Fibroblast of lung (primary cell): ENCODE data around the gene MRAS. TPM values are rescaled to one million over a fixed set of nuclear protein-coding genes. Genes with fewer than 3 reads are reported as not detected.
A peak's percentile ranks its signal among the peaks of the same experiment; 100 is the strongest.

Experiments
- DNase-seq, 2 donors: peaks; one replicate each; pipeline versions ENCODE4 v3.0.0 to v3.0.0-alpha.2; 2010; ENCODE audit warnings: low read depth in 2 of 2
- H2AFZ ChIP-seq: 2 replicates; pipeline ENCODE4 v1.5.1; 2012; ENCODE audit warnings: low read length, control low read depth, inconsistent platforms
- H3K27ac ChIP-seq: 2 replicates; pipeline ENCODE4 v1.5.1; 2011; ENCODE audit warnings: low read length, control low read depth; ENCODE audit not compliant: insufficient read depth
- H3K27me3 ChIP-seq: 2 replicates; pipeline ENCODE4 v1.5.1; 2011; ENCODE audit warnings: mild to moderate bottlenecking, low read length; ENCODE audit not compliant: control insufficient read depth, insufficient read depth
- H3K36me3 ChIP-seq: 2 replicates; pipeline ENCODE4 v1.5.1; 2011; ENCODE audit warnings: low read length; ENCODE audit not compliant: control insufficient read depth, insufficient read depth
- H3K4me1 ChIP-seq: 2 replicates; pipeline ENCODE4 v1.5.1; 2011; ENCODE audit warnings: low read length; ENCODE audit not compliant: control insufficient read depth, insufficient read depth; ENCODE audit errors: extremely low read depth
- H3K4me2 ChIP-seq: 2 replicates; pipeline ENCODE4 v1.5.1; 2011; ENCODE audit warnings: low read length, control low read depth; ENCODE audit not compliant: insufficient read depth; ENCODE audit errors: extremely low read depth
- H3K4me3 ChIP-seq, 4 experiments: fragments of 200-600 bp in 1 of 4; sonication (generic) in 1 of 4; replicated peaks in 1 of 4; 2 replicates each; pipeline ENCODE4 v1.5.1; 2011 to 2016; ENCODE audit warnings: low read length in 4 of 4, low read depth in 3 of 4, mild to moderate bottlenecking in 3 of 4, control low read depth in 2 of 4, inconsistent platforms in 1 of 4, mixed read lengths in 1 of 4; ENCODE audit not compliant: insufficient read depth in 1 of 4; ENCODE audit errors: control extremely low read depth in 1 of 4
- H3K79me2 ChIP-seq: 2 replicates; pipeline ENCODE4 v1.5.1; 2012; ENCODE audit warnings: mild to moderate bottlenecking, low read length, inconsistent platforms; ENCODE audit not compliant: control insufficient read depth, insufficient read depth
- H3K9ac ChIP-seq: 2 replicates; pipeline ENCODE4 v1.5.1; 2011; ENCODE audit warnings: mild to moderate bottlenecking, low read length, control low read depth; ENCODE audit not compliant: insufficient read depth
- H3K9me3 ChIP-seq: 2 replicates; pipeline ENCODE4 v1.5.1; 2012; ENCODE audit warnings: low read depth, low read length; ENCODE audit not compliant: control insufficient read depth, insufficient read depth
- H4K20me1 ChIP-seq: 2 replicates; pipeline ENCODE4 v1.5.1; 2011; ENCODE audit warnings: low read length; ENCODE audit not compliant: control insufficient read depth, insufficient read depth; ENCODE audit errors: extremely low read depth
- EZH2 ChIP-seq: IDR thresholded peaks from 2 replicates; pipeline ENCODE4 v1.5.1; 2012; ENCODE audit warnings: low read length, control low read depth, mild to moderate bottlenecking; ENCODE audit errors: missing control alignments
- polyA plus RNA-seq, 2 donors: library from polyadenylated mRNA; depleted of rRNA in 1 of 2; stranded (reverse) in 1 of 2; unstranded in 1 of 2; fragments of >200 nt; gene quantifications; 2 replicates each; pipeline ENCODE4 v1.2.1, GENCODE V29; 2011 to 2012; ENCODE audit warnings: missing spikeins in 1 of 2
- total RNA-seq: library from RNA; depleted of rRNA; stranded (reverse); fragments of >200 nt; gene quantifications from 2 replicates; pipeline ENCODE4 v1.2.1, GENCODE V29; 2014
- TF ChIP-seq, protein P1 (sequence below), 2 donors: IDR thresholded peaks in 1 of 2; conservative IDR thresholded peaks in 1 of 2; 1 replicate in 1 of 2; 2 replicates in 1 of 2; pipeline ENCODE4 v1.5.1; 2011 to 2012; ENCODE audit warnings: low read length in 2 of 2, control low read depth in 1 of 2, inconsistent platforms in 1 of 2, low read depth in 1 of 2, mild to moderate bottlenecking in 1 of 2

The MRAS gene
- total and polyA plus RNA-seq, 2 donors (not counting 1 experiment from before 2014, with no cell fraction given), result 35.3 to 73.0 TPM

DNA sequence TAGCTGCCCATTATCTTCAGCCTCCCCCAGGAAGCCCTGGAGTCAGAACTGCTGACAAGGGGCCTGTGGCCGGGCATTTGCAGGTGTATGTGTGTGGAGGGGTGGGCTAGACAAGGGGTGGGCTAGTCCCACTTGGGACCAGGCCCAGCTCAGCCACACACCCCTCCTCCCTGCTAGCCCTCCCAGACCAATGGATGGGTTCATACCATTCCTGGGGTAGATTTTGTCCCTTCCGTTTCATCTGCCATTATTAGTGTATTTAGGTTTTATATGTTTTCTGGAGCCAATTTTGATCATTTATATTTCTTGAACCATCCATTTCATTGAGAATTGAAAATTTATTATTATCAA, 42.2 kb downstream of the MRAS start:
- H3K27ac ChIP-seq, result peak overlapping the region; percentile 14

GRCh38 chr3:138394156-138394555, 45.8 kb downstream of the MRAS start:
- Histone ChIP-seq H3K79me2 (no peaks in the 10 kb centered on the region), H3K27ac (no peak overlapping the region), H3K36me3 (no peaks in the 10 kb centered on the region), H4K20me1 (no peaks in the 10 kb centered on the region), H3K4me2 (no peak overlapping the region), H3K9me3 (no peaks in the 10 kb centered on the region), H3K27me3 (no peaks in the 10 kb centered on the region), H3K9ac (no peak overlapping the region), H3K4me3 (no peak overlapping the region), H3K4me1 (peaks cover 8% of the 10 kb centered on the region), H2AFZ (no peak overlapping the region)
- no peak for DNase-seq
- no peak for TF ChIP-seq EZH2
- TF ChIP-seq, protein P1, sequence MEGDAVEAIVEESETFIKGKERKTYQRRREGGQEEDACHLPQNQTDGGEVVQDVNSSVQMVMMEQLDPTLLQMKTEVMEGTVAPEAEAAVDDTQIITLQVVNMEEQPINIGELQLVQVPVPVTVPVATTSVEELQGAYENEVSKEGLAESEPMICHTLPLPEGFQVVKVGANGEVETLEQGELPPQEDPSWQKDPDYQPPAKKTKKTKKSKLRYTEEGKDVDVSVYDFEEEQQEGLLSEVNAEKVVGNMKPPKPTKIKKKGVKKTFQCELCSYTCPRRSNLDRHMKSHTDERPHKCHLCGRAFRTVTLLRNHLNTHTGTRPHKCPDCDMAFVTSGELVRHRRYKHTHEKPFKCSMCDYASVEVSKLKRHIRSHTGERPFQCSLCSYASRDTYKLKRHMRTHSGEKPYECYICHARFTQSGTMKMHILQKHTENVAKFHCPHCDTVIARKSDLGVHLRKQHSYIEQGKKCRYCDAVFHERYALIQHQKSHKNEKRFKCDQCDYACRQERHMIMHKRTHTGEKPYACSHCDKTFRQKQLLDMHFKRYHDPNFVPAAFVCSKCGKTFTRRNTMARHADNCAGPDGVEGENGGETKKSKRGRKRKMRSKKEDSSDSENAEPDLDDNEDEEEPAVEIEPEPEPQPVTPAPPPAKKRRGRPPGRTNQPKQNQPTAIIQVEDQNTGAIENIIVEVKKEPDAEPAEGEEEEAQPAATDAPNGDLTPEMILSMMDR (conservative IDR thresholded peaks at IDR 0.05 in 1 of 2, IDR thresholded peaks at IDR 0.05 in 1 of 2; ENCODE audit: low read depth in 1 of 2, low read length in 2 of 2), result no peak

More for the DNA sequence above, 42.2 kb downstream of the MRAS start:
- H4K20me1 ChIP-seq, result no peaks in the 10 kb centered on the region
- H3K4me1 ChIP-seq, result peaks cover 8% of the 10 kb centered on the region
- peak overlapping the region; percentile 59 for H3K4me2 ChIP-seq
- no peaks in the 10 kb centered on the region for H3K27me3 ChIP-seq
- TF ChIP-seq, protein P1 (conservative IDR thresholded peaks at IDR 0.05 in 1 of 2, IDR thresholded peaks at IDR 0.05 in 1 of 2; ENCODE audit: low read depth in 1 of 2, low read length in 2 of 2), result no peak
- TF ChIP-seq EZH2, result no peak
- DNase-seq, result no peak
- no peak overlapping the region for H3K4me3 ChIP-seq
- no peaks in the 10 kb centered on the region for H3K36me3 ChIP-seq
- no peaks in the 10 kb centered on the region for H3K9me3 ChIP-seq
- no peak overlapping the region for H2AFZ ChIP-seq
- no peak overlapping the region for H3K9ac ChIP-seq
- H3K79me2 ChIP-seq, result no peaks in the 10 kb centered on the region

GRCh38 chr3:138394686-138395085, 46.3 kb downstream of the MRAS start:
- no peaks in the 10 kb centered on the region for H4K20me1 ChIP-seq
- H3K79me2 ChIP-seq, result no peaks in the 10 kb centered on the region
- no peak overlapping the region for H3K9ac ChIP-seq
- DNase-seq, result no peak
- TF ChIP-seq, protein P1 (conservative IDR thresholded peaks at IDR 0.05 in 1 of 2, IDR thresholded peaks at IDR 0.05 in 1 of 2; ENCODE audit: low read depth in 1 of 2, low read length in 2 of 2), result no peak
- TF ChIP-seq EZH2, result no peak
- no peak overlapping the region for H3K4me2 ChIP-seq
- H3K27ac ChIP-seq, result no peak overlapping the region
- H3K4me3 ChIP-seq, result no peak overlapping the region
- peaks cover 6% of the 10 kb centered on the region for H3K4me1 ChIP-seq
- no peaks in the 10 kb centered on the region for H3K9me3 ChIP-seq
- H3K27me3 ChIP-seq, result no peaks in the 10 kb centered on the region
- no peaks in the 10 kb centered on the region for H3K36me3 ChIP-seq
- H2AFZ ChIP-seq, result no peak overlapping the region
